Measurements from ENCODE around the gene MYLK2.
A peak's percentile ranks its signal among the peaks of the same experiment; 100 is the strongest.
"Not testable (repeated sequence)": the region's sequence is repeated elsewhere in the genome, so short reads cannot be mapped to it uniquely, and the experiment has no call there.

MYLK2 gene

DNA sequence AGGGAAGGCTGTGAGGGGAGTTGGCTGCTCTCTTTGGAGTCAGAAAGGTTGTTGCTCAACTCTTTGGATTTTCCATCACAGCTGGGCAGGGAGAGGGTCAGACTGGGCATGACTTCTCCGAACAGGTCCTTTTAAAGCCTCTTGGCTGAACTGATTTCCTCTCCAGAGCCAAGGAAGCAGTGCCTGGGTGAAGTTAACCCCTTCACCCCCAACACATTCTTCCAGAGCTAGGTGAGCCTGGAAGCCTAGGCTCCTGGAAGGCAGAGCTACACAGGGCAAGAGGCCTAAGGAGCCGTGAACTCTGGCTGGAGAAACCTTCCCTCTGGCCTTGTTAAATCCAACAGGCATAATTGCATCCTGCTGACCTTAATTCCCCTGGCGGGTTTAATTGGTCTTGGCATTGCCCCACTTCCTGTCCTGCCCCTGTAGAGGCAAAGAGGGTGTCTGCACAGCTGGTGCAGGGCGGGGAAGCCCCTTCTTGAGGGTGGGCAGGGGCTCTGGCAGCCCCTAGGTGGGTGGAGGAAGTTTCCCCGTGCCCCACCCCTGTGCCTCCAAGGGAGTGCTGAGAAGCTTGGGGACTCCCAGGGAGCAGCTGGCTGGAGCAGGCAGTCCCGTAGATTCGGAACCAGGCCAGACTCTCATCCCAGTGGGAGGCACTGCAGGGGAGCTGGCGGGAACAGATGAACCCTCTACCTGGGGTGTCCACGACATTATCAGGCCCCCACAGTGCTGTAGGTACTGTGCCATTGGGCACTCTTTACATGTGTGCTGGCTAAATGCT is 3.6 kb upstream of the MYLK2 start:
- DNase-seq (ENCODE audit: low read depth) = no peak

- DNase-seq (ENCODE audit: low read depth) = no peak
Observed at GRCh38 chr20:31816221-31816620, 2.9 kb upstream of the MYLK2 start.

- no peak for DNase-seq (ENCODE audit: low read depth)
Observed at GRCh38 chr20:31817461-31817860, 1.7 kb upstream of the MYLK2 start.

DNA sequence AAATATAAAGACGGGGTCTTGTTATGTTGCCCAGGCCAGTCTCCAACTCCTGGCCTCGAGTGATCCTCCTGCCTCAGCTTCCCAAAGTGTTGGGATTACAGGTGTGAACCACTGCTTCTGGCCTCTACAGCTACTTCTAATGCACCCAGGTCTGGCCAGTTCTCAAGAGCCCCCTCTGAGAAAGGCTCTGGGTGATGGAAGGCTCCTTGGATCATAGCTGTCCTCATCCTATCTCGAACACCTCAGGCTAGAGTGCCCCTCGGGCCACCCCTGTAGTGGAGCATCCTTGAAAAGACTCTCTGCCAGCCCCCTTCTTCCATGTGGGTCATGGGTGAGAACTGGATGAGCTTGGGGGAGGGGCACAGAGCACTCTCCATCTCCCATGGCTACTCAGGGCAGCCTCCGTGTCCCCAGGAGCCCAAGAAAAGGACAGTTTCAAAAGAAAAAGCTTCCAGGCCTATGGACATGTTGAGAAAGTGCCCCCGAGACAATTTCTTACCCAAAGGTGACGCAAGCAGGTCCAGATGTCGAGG is 714 bp upstream of the MYLK2 start:
- DNase-seq (ENCODE audit: low read depth) = no peak

DNA sequence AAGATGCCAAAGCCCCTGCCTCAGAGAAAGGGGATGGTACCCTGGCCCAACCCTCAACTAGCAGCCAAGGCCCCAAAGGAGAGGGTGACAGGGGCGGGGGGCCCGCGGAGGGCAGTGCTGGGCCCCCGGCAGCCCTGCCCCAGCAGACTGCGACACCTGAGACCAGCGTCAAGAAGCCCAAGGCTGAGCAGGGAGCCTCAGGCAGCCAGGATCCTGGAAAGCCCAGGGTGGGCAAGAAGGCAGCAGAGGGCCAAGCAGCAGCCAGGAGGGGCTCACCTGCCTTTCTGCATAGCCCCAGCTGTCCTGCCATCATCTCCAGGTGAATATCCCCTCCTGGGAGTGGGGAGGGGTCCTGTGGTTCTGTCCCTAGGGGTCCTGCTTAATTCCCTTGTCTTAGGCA is 1.1 kb downstream of the MYLK2 start:
- no peak for DNase-seq (ENCODE audit: low read depth)

- no peak for DNase-seq (ENCODE audit: low read depth)
Observed at GRCh38 chr20:31821427-31821826, 2.3 kb downstream of the MYLK2 start.

DNA sequence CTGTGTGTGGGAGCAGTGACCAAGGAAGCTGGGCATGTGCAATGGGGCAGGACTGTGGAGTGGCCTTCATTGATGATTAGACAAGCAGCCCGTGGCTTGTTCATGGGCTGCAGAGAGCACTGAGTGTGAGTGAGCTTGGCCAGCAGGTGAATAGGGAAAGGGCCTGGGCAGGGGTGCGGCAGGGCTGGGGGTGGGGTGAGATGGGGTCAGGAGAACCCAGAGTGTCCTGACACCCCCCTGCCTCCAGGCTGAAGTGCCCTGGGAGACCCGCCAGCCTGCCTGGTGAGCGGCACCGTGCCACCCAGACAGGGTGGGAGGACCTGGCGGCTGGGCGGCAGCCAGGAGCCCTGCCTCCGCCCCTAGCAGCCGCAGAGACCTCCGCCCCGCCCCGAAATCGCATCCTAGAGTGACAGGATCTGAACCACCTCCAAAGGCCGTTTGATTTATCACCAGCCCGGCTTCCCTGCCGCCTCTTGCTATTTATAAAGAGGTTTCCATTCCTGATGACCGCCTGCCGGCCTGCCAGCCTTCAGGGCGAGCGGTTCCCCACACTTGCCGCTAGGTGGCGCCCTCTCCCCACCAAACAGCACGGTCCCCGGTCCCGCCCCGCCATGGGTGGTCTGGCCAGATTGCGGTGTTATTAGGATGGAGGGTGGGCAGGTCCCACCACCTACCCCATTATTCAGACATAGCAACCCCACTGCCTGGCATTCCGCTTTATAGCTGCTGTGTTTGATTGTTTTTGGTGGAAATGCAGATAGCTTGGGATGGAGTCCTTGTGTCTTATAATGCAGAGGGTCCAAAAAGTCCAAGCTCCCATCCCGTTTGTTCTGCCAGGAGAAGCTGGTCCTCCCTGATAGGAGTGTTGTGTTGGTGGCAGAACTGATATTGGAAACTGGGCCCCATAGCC is 3.5 kb downstream of the MYLK2 start:
- DNase-seq (ENCODE audit: low read depth) = peak; percentile 67

- no peak for DNase-seq (ENCODE audit: low read depth)
Observed at GRCh38 chr20:31823360-31824124, 4.4 kb downstream of the MYLK2 start.

DNA sequence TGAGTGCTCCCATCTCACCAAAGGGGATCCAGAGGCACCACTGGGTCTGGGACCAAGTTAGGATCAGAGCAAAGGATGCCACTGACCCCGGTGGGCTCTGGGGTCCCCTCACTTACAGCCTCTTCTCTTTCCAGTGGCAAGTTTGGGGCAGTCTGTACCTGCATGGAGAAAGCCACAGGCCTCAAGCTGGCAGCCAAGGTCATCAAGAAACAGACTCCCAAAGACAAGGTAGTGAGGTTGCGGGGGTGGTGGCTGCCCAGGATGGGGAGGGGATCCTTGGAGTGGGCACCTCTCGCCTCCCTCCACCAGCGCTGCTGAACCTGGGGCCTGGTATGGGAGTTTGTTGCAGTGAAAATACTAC is 4.9 kb downstream of the MYLK2 start:
- DNase-seq (ENCODE audit: low read depth) = no peak

- no peak for DNase-seq (ENCODE audit: low read depth)
Observed at GRCh38 chr20:31824554-31825313, 5.6 kb downstream of the MYLK2 start.

DNA sequence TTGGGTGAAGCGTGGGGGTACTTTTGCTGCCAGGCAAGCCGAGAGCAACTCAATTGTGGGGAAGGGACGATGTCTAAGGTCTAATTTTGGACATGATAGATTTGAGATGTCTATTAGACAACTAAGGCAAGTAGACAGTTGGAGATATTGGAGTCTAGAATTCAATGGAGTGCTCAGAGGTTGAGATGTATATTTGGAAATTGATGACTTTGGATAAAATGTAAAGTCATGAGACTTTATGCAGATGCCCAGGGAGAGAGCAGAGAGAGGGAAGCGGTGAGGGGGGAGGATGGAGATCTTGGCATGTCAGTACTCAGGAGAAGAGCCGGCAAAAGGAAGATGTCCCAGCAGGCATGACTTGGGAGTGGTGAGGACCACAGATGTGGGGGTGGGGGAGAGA is 6.9 kb downstream of the MYLK2 start:
- no peak for DNase-seq (ENCODE audit: low read depth)

DNA sequence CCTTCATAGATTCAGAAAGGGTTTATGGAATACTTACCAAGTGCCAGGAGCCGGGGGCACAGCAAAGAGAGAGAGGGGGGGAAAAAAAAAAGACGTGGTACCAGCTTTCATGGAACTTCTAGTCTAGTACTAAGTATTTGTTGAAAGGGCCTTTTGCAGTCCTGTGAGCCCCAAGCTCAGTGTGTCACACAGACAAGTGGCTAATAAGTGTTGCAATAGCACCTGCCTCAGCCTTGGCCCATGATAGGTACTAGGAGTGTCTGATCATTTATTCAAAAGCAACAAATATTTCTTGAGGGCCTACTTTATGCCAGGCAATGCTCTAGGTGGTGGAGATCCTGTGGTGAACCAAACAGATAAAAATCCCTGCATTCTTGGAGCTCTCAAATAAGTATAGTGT is 7.9 kb downstream of the MYLK2 start:
- no peak for DNase-seq (ENCODE audit: low read depth)

DNA sequence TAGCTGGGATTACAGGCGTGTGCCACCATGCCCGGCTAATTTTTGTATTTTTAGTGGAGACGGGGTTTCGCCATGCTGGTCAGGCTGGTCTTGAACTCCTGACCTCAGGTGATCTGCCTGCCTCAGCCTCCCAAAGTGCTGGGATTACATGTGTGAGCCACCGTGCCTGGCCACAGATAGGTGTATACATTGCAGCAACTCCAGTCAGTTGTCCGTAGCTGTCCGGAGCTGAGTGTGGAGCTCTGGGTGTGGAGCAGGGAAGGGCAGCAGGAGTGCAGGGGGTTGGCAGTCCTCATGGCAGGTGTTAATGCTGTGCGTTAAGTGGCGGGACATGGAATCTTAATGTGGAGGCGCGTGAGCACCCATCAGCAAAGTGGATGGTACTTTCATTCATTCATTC is 8.9 kb downstream of the MYLK2 start:
- not testable (repeated sequence) for DNase-seq (ENCODE audit: low read depth)

- DNase-seq (ENCODE audit: low read depth) = no peak
Observed at GRCh38 chr20:31829731-31830130, 10.6 kb downstream of the MYLK2 start.

- no peak for DNase-seq (ENCODE audit: low read depth)
Observed at GRCh38 chr20:31830406-31830981, 11.3 kb downstream of the MYLK2 start.

GRCh38 chr20:31831211-31831610 is 12.1 kb downstream of the MYLK2 start:
- DNase-seq (ENCODE audit: low read depth) = no peak

DNA sequence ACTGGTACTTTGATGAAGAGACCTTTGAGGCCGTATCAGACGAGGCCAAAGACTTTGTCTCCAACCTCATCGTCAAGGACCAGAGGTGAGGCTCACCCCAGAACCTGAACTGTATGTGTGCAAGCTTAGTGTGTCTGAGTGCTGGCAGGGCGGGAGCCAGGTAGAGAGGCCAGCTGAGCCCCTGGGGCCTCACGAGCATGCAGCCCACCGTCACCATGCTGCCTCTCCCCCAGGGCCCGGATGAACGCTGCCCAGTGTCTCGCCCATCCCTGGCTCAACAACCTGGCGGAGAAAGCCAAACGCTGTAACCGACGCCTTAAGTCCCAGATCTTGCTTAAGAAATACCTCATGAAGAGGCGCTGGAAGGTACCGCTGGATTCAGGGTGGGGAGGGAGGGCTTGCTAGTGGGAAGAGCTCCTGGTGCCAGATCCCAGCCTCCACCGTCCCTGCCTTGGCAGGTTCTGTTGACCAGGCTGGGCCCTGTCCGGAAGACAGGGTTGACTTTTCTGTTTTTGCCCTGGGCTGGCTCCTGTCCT is 12.7 kb downstream of the MYLK2 start:
- no peak for DNase-seq (ENCODE audit: low read depth)

GRCh38 chr20:31833130-31833930 is 14.2 kb downstream of the MYLK2 start:
- peak; percentile 29 for DNase-seq (ENCODE audit: low read depth)

DNA sequence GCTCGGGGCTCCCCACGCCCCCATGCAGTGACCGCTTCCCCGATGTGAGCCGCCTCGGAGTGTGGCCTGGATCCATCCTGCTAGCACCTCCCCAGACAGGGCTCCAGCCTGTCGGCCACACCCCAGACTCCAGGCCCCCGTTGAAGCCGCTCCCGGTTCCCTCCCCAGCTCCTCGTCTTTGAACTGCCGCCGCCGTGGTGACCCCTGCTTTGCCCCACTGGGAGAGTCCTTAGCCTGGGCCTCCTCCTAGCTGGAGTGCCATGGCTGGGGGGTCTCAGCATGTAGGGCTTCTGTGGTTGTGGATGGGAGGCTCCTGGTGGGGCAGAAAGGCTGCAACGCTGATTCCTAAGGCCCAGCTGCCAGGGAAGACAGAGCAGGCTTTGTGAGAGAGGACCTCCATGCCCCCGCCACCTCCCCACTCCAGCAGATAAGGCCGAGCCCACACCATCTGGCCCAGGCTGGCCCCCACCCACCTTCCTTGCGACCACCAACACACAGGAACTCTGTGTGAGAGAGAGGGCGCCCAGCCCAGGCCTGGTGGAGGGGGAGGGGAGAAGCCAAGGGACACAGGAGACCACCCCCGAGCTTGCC is 14.9 kb downstream of the MYLK2 start:
- DNase-seq (ENCODE audit: low read depth) = no peak

- DNase-seq (ENCODE audit: low read depth) = no peak
Observed at GRCh38 chr20:31835554-31835953, 16.4 kb downstream of the MYLK2 start.

All from stimulated activated CD8-positive, alpha-beta memory T cell treated with anti-CD3 and anti-CD28 coated beads, Interleukin-12 subunit alpha, Interleukin-12 subunit beta, amount 100 ng/mL, for 1 hour (primary cell).